Sigmoid colon (tissue), 4 donors: ENCODE results near the gene MLLT10.
"Not testable (repeated sequence)": the region's sequence is repeated elsewhere in the genome, so short reads cannot be mapped to it uniquely, and the experiment has no call there.

ENCODE experiments used
- EP300 ChIP-seq, 4 donors: sonication (generic); formaldehyde crosslinking; IDR thresholded peaks; one replicate each; pipeline ENCODE4 v1.6.1; 2017; ENCODE audit warnings: antibody characterized with exemption in 4 of 4
- POLR2AphosphoS5 ChIP-seq, 4 donors: sonication (generic); formaldehyde crosslinking; IDR thresholded peaks; one replicate each; pipeline ENCODE4 v1.6.1; 2017; ENCODE audit warnings: antibody characterized with exemption in 4 of 4

DNA sequence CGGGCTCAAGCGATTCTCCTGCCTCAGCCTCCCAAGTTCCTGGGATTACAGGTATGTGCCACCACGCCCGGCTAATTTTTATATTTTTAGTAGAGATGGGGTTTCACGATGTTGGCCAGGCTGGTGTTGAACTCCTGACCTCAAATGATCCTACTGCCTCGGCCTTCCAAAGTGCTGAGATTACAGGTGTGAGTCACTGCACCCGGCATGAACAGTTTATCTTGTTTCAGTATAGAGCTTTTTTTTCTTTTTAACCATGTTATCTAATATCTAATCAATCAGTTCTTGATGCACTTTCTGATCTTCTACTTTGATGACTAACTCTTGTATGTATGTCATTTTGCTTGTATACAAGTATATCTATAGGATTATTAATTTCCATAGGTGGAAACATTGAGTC lies 54.1 kb downstream of the MLLT10 start:
- not testable (repeated sequence) for TF ChIP-seq POLR2AphosphoS5, EP300 (IDR thresholded peaks at IDR 0.05)
